Fibroblast of peridontal ligament (primary cell): ENCODE measurements around the gene NOS3.
"Not testable (repeated sequence)": the region's sequence is repeated elsewhere in the genome, so short reads cannot be mapped to it uniquely, and the experiment has no call there.

ENCODE experiments used
- DNase-seq: peaks from one replicate; pipeline ENCODE4 v3.0.0-alpha.2; 2010; ENCODE audit errors: extremely low read depth

Gene NOS3

GRCh38 chr7:151038951-151039849, 48.4 kb downstream of the NOS3 start:
- DNase-seq, result peak; percentile 86

GRCh38 chr7:151039850-151040548, 49.2 kb downstream of the NOS3 start:
- DNase-seq, result no peak

GRCh38 chr7:151040616-151041375, 50.0 kb downstream of the NOS3 start:
- DNase-seq, result no peak

GRCh38 chr7:151043449-151043848, 52.6 kb downstream of the NOS3 start:
- not testable (repeated sequence) for DNase-seq

GRCh38 chr7:151043959-151044358, 53.1 kb downstream of the NOS3 start:
- no peak for DNase-seq

- DNase-seq, result no peak
Observed at GRCh38 chr7:151045262-151045661, 54.4 kb downstream of the NOS3 start.

- DNase-seq, result no peak
Observed at GRCh38 chr7:151045967-151046366, 55.1 kb downstream of the NOS3 start.

- peak; percentile 76 for DNase-seq
Observed at GRCh38 chr7:151046603-151047573, 56.1 kb downstream of the NOS3 start.

GRCh38 chr7:151047976-151048815, 57.4 kb downstream of the NOS3 start, which contains the start of gene ASIC3:
ASIC3 (plus strand) TSS chr7:151048531; CDS start chr7:151048886, 355 bp downstream.
- DNase-seq, result no peak

GRCh38 chr7:151048911-151049463, 58.2 kb downstream of the NOS3 start:
- no peak for DNase-seq

- peak; percentile 66 for DNase-seq
Observed at GRCh38 chr7:151051108-151051507, 60.3 kb downstream of the NOS3 start.

- no peak for DNase-seq
Observed at GRCh38 chr7:151053096-151053495, 62.3 kb downstream of the NOS3 start.

GRCh38 chr7:151053751-151054150, 62.9 kb downstream of the NOS3 start:
- no peak for DNase-seq

GRCh38 chr7:151056283-151056665, 65.5 kb downstream of the NOS3 start:
- no peak for DNase-seq

- no peak for DNase-seq
Observed at GRCh38 chr7:151056666-151057505, 66.1 kb downstream of the NOS3 start.

- DNase-seq, result no peak
Observed at GRCh38 chr7:151057506-151057988, 66.7 kb downstream of the NOS3 start, which contains the start of gene CDK5. CDK5 (minus strand) TSS chr7:151057897; CDS start chr7:151057848, 49 bp downstream.

GRCh38 chr7:151057989-151058780, 67.4 kb downstream of the NOS3 start:
- DNase-seq, result peak; percentile 100
